MM.1S (cell line): ENCODE data around the gene FAHD2B.
"Not testable (repeated sequence)": the region's sequence is repeated elsewhere in the genome, so short reads cannot be mapped to it uniquely, and the experiment has no call there.

Experiments used
- EZH2 ChIP-seq: fragments of 300-600 bp; sonication (generic); optimal IDR thresholded peaks from 2 replicates; pipeline ENCODE3; 2017; ENCODE audit warnings: low read depth, mild to moderate bottlenecking, antibody characterized with exemption, low read length, mixed read lengths
- TF ChIP-seq, protein P1 (sequence below): fragments of 300-600 bp; sonication (generic); IDR thresholded peaks from 2 replicates; pipeline ENCODE4 v1.5.1; 2016; ENCODE audit warnings: antibody characterized with exemption, low read length, mixed read lengths

- TF ChIP-seq, protein P1, sequence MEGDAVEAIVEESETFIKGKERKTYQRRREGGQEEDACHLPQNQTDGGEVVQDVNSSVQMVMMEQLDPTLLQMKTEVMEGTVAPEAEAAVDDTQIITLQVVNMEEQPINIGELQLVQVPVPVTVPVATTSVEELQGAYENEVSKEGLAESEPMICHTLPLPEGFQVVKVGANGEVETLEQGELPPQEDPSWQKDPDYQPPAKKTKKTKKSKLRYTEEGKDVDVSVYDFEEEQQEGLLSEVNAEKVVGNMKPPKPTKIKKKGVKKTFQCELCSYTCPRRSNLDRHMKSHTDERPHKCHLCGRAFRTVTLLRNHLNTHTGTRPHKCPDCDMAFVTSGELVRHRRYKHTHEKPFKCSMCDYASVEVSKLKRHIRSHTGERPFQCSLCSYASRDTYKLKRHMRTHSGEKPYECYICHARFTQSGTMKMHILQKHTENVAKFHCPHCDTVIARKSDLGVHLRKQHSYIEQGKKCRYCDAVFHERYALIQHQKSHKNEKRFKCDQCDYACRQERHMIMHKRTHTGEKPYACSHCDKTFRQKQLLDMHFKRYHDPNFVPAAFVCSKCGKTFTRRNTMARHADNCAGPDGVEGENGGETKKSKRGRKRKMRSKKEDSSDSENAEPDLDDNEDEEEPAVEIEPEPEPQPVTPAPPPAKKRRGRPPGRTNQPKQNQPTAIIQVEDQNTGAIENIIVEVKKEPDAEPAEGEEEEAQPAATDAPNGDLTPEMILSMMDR = not testable (repeated sequence)
- TF ChIP-seq EZH2 = not testable (repeated sequence)
Observed at GRCh38 chr2:97111246-97111645, 16.6 kb upstream of the FAHD2B start.
